Panc1 (cell line): ENCODE data around the gene RP2. TPM values are rescaled to one million over a fixed set of nuclear protein-coding genes. Genes with fewer than 3 reads are reported as not detected.

Experiments
- ATAC-seq: fragments of 200-7000 bp; cut with Tn5 transposase; 2 replicates; pipeline ENCODE4 v1.9.1; 2020; ENCODE audit warnings: mild to moderate bottlenecking, moderate library complexity
- BruUV-seq: library from RNA; stranded (reverse); fragments of 400-500 nt; replicated peaks from 2 replicates; lab custom pipeline; 2021; lab: Mats Ljungman, UMichigan
- CTCF ChIA-PET: fragments of 300-600 bp; sonication (Branson Sonifier 250); formaldehyde crosslinking; loops from one replicate; lab custom pipeline; 2022; ENCODE audit warnings: antibody characterized with exemption; lab: Charles Lee
- POLR2A ChIA-PET: fragments of 300-600 bp; sonication (Branson Sonifier 250); formaldehyde crosslinking; loops from one replicate; lab custom pipeline; 2022; ENCODE audit warnings: antibody characterized with exemption; lab: Charles Lee
- DNase-seq: peaks from one replicate; pipeline ENCODE4 v3.0.0-alpha.2; 2010; ENCODE audit warnings: low read depth, low spot score
- H3K27ac ChIP-seq: 2 replicates; pipeline ENCODE4 v1.5.1; 2011; ENCODE audit warnings: mild to moderate bottlenecking, low read length, inconsistent platforms
- H3K27me3 ChIP-seq: fragments of 200-500 bp; sonication (Bioruptor generic); 2 replicates; pipeline ENCODE4 v1.6.0; 2014; ENCODE audit warnings: low read length, inconsistent platforms; ENCODE audit not compliant: control insufficient read depth, insufficient read depth
- H3K36me3 ChIP-seq: fragments of 200-500 bp; sonication (Bioruptor generic); 2 replicates; pipeline ENCODE4 v1.5.1; 2014; ENCODE audit warnings: inconsistent platforms, mild to moderate bottlenecking, low read length, moderate library complexity; ENCODE audit not compliant: control insufficient read depth, insufficient read depth
- H3K4me1 ChIP-seq: 2 replicates; pipeline ENCODE4 v1.5.1; 2011; ENCODE audit warnings: inconsistent platforms, mild to moderate bottlenecking, low read length, moderate library complexity; ENCODE audit not compliant: control insufficient read depth, insufficient read depth
- H3K4me3 ChIP-seq, 2 experiments: 2 replicates each; pipeline ENCODE4 v1.5.1; 2011 to 2012; ENCODE audit warnings: low read depth in 2 of 2, low read length in 2 of 2, mild to moderate bottlenecking in 2 of 2, inconsistent platforms in 1 of 2, moderate library complexity in 1 of 2
- H3K9me3 ChIP-seq: fragments of 200-500 bp; sonication (Bioruptor generic); 2 replicates; pipeline ENCODE4 v1.5.1; 2014; ENCODE audit warnings: low read depth, mild to moderate bottlenecking, inconsistent platforms, low read length, moderate library complexity; ENCODE audit not compliant: control insufficient read depth, insufficient read depth
- POLR2AphosphoS5 ChIP-seq: IDR thresholded peaks from 2 replicates; pipeline ENCODE4 v1.6.1; 2012; ENCODE audit warnings: mild to moderate bottlenecking, low read depth, low read length, moderate library complexity
- REST ChIP-seq, 2 experiments: IDR thresholded peaks; 2 replicates each; pipeline ENCODE4 v1.6.1; 2011 to 2012; ENCODE audit warnings: low read depth in 2 of 2, control low read depth in 1 of 2, low read length in 1 of 2, mild to moderate bottlenecking in 1 of 2, moderate library complexity in 1 of 2; ENCODE audit not compliant: insufficient read depth in 1 of 2
- SIN3A ChIP-seq: IDR thresholded peaks from 2 replicates; pipeline ENCODE4 v1.6.1; 2012; ENCODE audit warnings: low read depth, mild to moderate bottlenecking, low read length, moderate library complexity, borderline replicate concordance; ENCODE audit not compliant: insufficient read depth
- TCF7L2 ChIP-seq: IDR thresholded peaks from 2 replicates; pipeline ENCODE4 v1.6.1; 2011; ENCODE audit warnings: mild to moderate bottlenecking, low read depth, low read length, inconsistent platforms
- in situ Hi-C: cut with HindIII; loops from 2 replicates; pipeline ENCODE4 v1.10.0; 2016; ENCODE audit warnings: low sequenced_read_pairs, low pct_unique_long_range_greater_than_20kb
- intact Hi-C: fragments of 100-400 bp; cut with micrococcal nuclease; formaldehyde crosslinking; loops from one replicate; pipeline ENCODE4 v1.10.0; 2022; ENCODE audit not compliant: unreplicated experiment
- total RNA-seq: library from RNA; stranded (reverse); gene quantifications from one replicate; pipeline ENCODE4 v1.2.1, GENCODE V29; 2021; ENCODE audit not compliant: unreplicated experiment
- TF ChIP-seq, protein P1 (sequence below): fragments of 450-650 bp; IDR thresholded peaks from 2 replicates; pipeline ENCODE4 v1.5.1; 2017; ENCODE audit warnings: mild to moderate bottlenecking

RP2 gene
- total RNA-seq, 1 experiment from 2014 or later = 17.3 TPM

DNA sequence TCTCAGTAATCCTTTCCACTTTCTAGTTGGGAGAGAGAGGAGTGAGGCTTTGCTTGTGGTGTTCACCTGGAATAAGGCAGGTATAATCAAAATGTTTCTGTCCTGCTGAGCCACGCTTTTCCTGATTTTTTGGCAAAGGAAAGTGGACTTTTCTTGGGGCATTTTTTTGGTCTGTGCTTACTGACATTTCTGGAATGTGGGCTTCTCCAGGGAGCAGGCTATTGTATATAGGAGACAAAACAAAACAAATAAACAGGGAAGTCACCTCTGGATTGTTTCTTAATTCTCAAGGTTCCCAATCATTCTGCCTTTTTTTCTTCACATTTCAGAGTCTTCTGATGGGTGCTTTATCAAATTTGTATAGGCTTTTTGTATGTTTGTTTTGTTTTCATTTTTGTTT, 25.7 kb upstream of the RP2 start:
- H3K9me3 ChIP-seq = no peaks in the 10 kb centered on the region
- in situ Hi-C loops = no loop called here
- no peak overlapping the region for H3K4me3 ChIP-seq
- ChIA-PET CTCF (no interaction called here), POLR2A (no interaction called here)
- H3K27me3 ChIP-seq = no peaks in the 10 kb centered on the region
- intact Hi-C loops = no loop called here
- TF ChIP-seq SIN3A (no peak), POLR2AphosphoS5 (no peak), TCF7L2 (no peak)
- ATAC-seq = no peak
- H3K4me1 ChIP-seq = no peaks in the 10 kb centered on the region
- H3K36me3 ChIP-seq = no peaks in the 10 kb centered on the region
- no peak overlapping the region for H3K27ac ChIP-seq
- no TSS peak for BruUV-seq
- DNase-seq = no peak

DNA sequence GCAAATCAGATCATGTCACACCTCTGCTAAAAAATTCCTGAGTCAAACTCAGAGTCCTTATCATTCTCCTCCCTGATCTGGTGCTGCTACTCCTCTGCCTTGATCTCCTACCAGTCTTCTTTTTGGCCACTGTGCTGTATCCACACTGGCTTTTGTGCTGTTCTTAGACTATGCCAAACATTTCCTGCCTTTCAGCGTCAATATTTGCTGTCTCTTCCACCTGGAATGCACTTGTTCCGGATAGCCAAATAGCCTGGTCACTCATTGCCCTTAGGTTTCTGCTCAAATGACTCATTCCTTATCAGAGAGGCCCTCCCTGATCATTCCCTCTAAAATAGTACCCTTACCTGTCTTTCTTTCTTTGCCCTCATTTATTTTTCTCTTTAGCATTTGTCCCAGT, 24.4 kb upstream of the RP2 start:
- no peak for TF ChIP-seq REST (IDR thresholded peaks at IDR 0.05; ENCODE audit: insufficient read depth in 1 of 2, low read depth in 2 of 2, low read length in 1 of 2)
- no peak for TF ChIP-seq TCF7L2
- no peak for TF ChIP-seq SIN3A
- H3K4me3 ChIP-seq = no peak overlapping the region
- no peaks in the 10 kb centered on the region for H3K27me3 ChIP-seq
- ChIA-PET POLR2A (no interaction called here), CTCF (no interaction called here)
- no peaks in the 10 kb centered on the region for H3K36me3 ChIP-seq
- no peak overlapping the region for H3K27ac ChIP-seq
- DNase-seq (no peak), ATAC-seq (peak; percentile 81)
- no TSS peak for BruUV-seq
- intact Hi-C loops (no loop called here), in situ Hi-C loops (no loop called here)
- H3K9me3 ChIP-seq = no peaks in the 10 kb centered on the region
- H3K4me1 ChIP-seq = no peaks in the 10 kb centered on the region

DNA sequence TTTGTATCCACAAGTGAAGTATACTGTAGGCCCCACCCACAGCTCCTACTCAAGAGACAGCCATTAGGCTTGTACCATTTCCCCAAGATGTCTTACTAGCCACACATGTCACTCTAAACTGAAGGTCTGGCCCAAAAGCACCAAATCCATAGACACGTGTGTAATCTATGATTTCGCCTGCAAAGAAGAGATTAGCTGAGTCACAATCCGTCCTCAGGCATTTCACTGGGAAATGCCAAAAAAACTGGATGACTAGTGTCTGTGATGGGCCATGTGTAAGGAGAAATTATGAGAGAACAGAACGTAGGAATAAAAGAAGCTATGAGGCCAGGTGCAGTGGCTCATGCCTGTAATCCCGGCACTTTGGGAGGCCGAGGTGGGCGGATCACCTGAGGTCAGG, 21.9 kb upstream of the RP2 start:
- no TSS peak for BruUV-seq
- TF ChIP-seq, protein P1, sequence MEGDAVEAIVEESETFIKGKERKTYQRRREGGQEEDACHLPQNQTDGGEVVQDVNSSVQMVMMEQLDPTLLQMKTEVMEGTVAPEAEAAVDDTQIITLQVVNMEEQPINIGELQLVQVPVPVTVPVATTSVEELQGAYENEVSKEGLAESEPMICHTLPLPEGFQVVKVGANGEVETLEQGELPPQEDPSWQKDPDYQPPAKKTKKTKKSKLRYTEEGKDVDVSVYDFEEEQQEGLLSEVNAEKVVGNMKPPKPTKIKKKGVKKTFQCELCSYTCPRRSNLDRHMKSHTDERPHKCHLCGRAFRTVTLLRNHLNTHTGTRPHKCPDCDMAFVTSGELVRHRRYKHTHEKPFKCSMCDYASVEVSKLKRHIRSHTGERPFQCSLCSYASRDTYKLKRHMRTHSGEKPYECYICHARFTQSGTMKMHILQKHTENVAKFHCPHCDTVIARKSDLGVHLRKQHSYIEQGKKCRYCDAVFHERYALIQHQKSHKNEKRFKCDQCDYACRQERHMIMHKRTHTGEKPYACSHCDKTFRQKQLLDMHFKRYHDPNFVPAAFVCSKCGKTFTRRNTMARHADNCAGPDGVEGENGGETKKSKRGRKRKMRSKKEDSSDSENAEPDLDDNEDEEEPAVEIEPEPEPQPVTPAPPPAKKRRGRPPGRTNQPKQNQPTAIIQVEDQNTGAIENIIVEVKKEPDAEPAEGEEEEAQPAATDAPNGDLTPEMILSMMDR = no peak
- TF ChIP-seq TCF7L2 (no peak), SIN3A (no peak), POLR2AphosphoS5 (no peak), REST (IDR thresholded peaks at IDR 0.05; ENCODE audit: insufficient read depth in 1 of 2, low read depth in 2 of 2, low read length in 1 of 2) (no peak)
- Histone ChIP-seq H3K4me1 (no peaks in the 10 kb centered on the region), H3K27me3 (no peaks in the 10 kb centered on the region), H3K4me3 (no peak overlapping the region), H3K27ac (no peak overlapping the region), H3K9me3 (no peaks in the 10 kb centered on the region), H3K36me3 (no peaks in the 10 kb centered on the region)
- DNase-seq (no peak), ATAC-seq (no peak)
- POLR2A ChIA-PET = interaction anchor here (0.7 kb wide), 1 partner anchor 173 kb away, joined by 7 read pairs; no protein-coding TSS in a partner anchor
- in situ Hi-C loops (no loop called here), intact Hi-C loops (no loop called here)
- CTCF ChIA-PET = no interaction called here
